Omental fat pad (tissue), 4 donors: ENCODE data around the gene CSTF3. TPM values are rescaled to one million over a fixed set of nuclear protein-coding genes. Genes with fewer than 3 reads are reported as not detected.

Source experiments
- ATAC-seq: fragments of 150-250 bp; one replicate; pipeline ENCODE4 v1.9.1; 2016; ENCODE audit warnings: mild to moderate bottlenecking, moderate library complexity; ENCODE audit not compliant: low FRiP score
- DNase-seq: peaks from one replicate; pipeline ENCODE4 v3.0.0-alpha.2; 2019; ENCODE audit warnings: low spot score
- CTCF ChIP-seq, 3 donors: fragments of 450-650 bp; IDR thresholded peaks; one replicate each; pipeline ENCODE4 v1.5.1; 2016 to 2017; ENCODE audit warnings: antibody characterized with exemption in 3 of 3, mild to moderate bottlenecking in 3 of 3, moderate library complexity in 2 of 3
- total RNA-seq, 4 donors: library from RNA; depleted of rRNA; stranded (reverse); fragments of >200 nt; gene quantifications; one replicate each; pipeline ENCODE4 v1.1.0, GENCODE V29; 2016

Gene CSTF3
- total RNA-seq, 4 donors from 2014 or later = 7.9 to 22.1 (median 11.4) TPM

GRCh38 chr11:33089776-33090175 lies 71.5 kb downstream of the CSTF3 start:
- DNase-seq (no peak), ATAC-seq (no peak)
- TF ChIP-seq CTCF (IDR thresholded peaks at IDR 0.05) = no peak

DNA sequence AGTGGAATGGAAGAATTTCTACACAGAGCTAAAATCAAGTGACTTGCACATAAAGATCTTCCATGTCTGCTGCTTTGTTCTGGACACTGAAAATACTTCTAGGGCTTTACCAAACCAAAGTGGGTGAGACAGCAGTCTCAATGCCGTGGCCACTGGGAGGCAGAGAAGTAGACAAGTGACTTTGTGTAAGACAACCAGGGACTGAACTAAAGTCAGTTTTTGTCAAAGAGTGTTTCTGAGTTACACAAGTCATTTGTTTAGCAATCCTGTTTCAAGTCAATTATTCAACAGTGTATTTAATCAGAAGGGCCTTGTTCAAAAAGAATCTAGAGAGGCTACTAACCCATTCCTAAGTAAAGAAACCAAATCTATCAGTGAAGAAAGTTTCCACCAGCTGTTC lies 75.3 kb downstream of the CSTF3 start:
- ATAC-seq (no peak), DNase-seq (no peak)
- TF ChIP-seq CTCF (IDR thresholded peaks at IDR 0.05) = no peak

GRCh38 chr11:33083918-33084317 lies 77.4 kb downstream of the CSTF3 start:
- TF ChIP-seq CTCF (IDR thresholded peaks at IDR 0.05) = no peak
- DNase-seq (no peak), ATAC-seq (no peak)

DNA sequence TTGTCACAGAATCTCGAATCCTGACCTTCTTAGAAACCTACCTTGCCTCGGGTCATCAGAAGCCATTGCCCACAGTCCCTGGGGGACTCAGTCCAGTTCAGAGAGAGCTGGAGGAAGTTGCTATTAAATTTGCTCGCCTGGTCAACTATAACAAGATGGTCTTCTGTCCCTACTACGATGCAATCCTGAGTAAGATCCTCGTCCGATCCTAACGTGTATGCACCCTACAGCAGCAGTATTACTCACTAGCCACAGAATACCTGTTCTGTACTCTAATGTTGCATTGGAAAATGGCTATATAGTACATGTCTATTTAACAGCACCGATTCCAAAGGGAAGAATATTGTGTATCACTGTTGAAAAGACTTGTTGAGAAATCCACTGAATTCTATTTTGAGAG lies 88.8 kb downstream of the CSTF3 start:
- no peak for TF ChIP-seq CTCF (IDR thresholded peaks at IDR 0.05)
- ATAC-seq (no peak), DNase-seq (no peak)

DNA sequence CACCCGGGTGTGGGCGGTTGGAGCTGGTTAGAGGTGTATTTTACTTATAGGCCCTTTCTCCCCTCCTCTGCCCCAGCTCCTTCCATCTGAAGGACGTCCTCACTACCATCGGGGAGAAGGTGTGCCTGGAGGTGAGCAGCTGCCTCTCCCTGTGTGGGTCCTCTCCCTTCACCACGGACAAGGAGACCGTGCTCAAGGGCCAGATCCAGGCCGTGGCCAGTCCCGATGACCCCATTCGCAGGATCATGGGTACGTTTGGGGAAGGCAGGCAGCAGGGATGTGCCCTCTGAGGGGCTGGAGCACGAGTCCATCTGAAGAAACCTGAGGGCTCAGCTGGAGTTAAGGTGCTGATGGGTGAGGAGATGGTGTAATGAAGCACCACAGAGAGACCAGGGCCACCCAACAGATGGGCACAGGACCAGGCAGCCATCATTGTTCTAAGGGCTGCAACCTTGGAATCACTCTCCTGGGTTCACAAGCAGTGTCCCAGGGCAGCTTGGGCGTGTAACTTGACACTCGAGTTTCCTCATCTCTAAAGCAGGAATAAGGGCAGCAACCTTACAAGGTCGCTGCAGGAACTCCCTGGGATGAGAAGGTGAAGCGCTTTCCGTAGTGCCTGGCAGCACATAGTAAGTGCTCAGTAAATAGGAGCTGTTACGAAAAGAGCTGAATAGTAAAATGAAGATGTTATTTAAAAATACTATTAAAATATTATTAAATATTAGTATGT lies 92.5 kb downstream of the CSTF3 start:
- no peak for ATAC-seq
- DNase-seq = no peak
- no peak for TF ChIP-seq CTCF (IDR thresholded peaks at IDR 0.05)

DNA sequence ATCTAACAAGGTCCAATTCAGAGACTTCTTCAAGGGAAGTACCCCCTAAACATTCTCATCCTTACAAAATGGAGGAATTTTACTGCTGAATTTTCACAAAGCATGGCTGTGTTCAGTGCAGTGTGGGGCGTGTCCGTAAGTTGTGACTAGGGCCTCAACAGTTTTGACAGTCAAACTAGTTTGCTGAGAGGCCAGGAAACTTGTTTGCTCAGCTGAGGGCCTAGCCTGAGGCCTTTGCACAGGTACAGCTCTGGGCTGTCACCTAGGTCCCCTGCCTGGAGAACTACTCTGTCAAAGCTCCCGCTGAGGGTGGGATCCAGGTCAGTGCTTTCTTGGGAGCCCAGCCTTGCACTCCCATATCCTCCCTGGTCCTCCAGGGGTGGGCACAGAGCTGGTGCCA lies 94.0 kb downstream of the CSTF3 start:
- TF ChIP-seq CTCF (IDR thresholded peaks at IDR 0.05) = no peak
- no peak for ATAC-seq
- no peak for DNase-seq

DNA sequence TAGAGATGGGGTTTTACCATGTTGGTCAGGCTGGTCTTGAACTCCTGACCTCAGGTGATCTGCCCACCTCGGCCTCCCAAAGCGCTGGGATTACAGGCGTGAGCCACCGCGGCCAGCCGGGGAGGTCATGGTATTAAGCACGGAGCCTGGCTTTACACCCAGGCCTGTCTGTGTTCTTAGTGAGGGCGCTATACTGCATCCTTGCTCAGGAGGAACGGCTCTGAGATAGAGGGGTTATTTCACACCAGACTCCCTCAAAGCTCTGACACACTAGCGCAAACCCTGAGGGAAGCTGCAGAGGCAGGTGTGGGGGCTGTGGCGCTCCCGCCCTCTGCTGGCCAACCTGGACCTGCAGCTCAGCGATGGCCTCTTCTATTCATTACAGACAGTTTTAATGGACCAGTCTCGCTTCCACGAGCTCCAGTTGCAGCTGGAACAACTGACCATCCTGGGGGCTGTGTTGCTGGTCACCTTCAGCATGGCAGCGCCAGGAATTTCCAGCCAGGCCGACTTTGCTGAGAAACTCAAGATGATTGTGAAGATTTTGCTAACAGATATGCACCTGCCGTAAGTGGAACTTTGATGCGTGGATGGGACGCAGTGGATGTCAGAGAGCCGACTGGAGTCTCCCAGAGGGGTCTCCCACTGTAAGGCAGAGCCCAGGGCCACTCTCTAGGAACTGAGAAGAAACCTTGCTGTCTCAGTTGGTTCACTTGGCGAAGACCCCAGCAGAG lies 95.7 kb downstream of the CSTF3 start:
- DNase-seq (no peak), ATAC-seq (peak; percentile 79)
- peak in 1 of 3 donors; percentile 43 for TF ChIP-seq CTCF (IDR thresholded peaks at IDR 0.05)
